GM15510 (cell line): Measurements from ENCODE around the gene GRK4.

Source experiments
- POLR2A ChIP-seq: IDR thresholded peaks from 3 replicates; pipeline ENCODE4 v1.6.1; 2011; ENCODE audit warnings: borderline replicate concordance; ENCODE audit not compliant: insufficient read length; ENCODE audit errors: extremely low read depth

GRK4 gene

GRCh38 chr4:3083732-3084131 lies 120.4 kb downstream of the GRK4 start:
- no peak for TF ChIP-seq POLR2A

DNA sequence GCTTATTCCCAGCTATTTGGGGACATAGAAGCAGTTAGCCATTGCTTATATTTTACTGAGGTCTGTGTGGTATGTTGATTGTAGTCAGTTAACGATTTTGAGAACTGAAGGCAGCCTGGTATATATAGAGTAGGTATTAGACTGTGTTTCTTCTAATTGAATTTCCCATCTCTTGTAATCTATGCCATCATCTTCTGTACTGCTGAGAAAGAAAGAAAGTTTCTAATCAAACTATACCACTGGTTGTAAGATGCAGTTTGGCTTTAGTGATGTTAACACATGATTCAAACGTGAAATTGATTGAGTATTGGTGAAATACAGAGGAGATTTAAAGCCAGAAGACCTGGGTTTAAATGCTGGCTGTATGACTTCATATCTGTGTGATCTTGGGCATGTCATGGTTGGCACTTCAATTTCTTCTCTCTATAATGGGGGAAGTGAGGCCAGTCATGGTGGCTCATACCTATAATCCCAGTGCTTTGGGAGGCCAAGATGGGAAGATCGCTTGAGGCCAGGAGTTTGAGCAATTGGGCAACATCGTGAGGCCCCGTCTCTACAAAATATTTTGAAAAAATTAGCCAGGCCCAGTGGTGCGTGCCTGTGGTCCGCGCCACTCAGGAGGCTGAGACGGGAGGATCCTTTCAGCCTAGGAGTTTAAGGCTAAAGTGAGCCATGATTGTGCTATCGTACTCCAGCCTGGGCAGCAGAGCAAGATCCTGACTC lies 122.7 kb downstream of the GRK4 start:
- no peak for TF ChIP-seq POLR2A

DNA sequence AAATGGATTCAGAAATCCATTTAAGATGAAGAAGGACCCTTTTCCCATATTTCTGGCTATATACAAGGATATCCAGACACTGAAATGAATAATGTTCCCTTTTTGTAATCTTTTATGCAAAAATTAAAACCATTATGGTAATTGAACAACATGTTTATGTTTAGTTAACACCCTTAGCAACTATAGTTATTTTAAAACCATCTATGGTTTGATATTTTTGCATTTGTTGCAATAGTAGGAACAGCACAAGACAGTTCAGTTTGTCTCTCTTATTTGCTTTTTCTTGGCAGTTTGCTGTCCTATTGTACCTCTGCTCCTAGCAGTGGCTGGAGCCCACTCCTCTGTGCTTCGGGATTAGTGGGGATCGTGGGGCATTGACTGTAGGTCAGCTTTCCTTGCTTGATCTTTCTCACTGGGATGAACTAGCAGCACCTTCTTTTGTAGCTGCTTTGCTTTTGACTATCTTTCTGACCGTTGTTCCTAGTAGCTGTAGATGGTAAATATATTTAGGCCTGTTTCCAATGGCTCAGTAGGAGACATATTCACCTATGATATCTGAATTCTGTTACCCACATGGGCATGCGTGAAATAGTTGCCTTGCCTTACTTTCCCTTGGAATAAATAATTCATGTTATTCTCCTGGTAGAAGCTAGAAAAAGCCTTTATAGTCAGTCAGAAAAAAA lies 123.9 kb downstream of the GRK4 start:
- no peak for TF ChIP-seq POLR2A
